PC-9 (cell line): Measurements from ENCODE around the gene RBMS3.

Experiments
- CTCF ChIP-seq: fragments of 200-600 bp; sonication (generic); conservative IDR thresholded peaks from 2 replicates; pipeline ENCODE4 v1.6.1; 2017; ENCODE audit warnings: mixed run types, antibody characterized with exemption, mild to moderate bottlenecking, moderate library complexity
- EZH2 ChIP-seq: fragments of 200-600 bp; sonication (generic); IDR thresholded peaks from 2 replicates; pipeline ENCODE4 v1.8.0; 2017; ENCODE audit warnings: antibody characterized with exemption, low read depth

DNA sequence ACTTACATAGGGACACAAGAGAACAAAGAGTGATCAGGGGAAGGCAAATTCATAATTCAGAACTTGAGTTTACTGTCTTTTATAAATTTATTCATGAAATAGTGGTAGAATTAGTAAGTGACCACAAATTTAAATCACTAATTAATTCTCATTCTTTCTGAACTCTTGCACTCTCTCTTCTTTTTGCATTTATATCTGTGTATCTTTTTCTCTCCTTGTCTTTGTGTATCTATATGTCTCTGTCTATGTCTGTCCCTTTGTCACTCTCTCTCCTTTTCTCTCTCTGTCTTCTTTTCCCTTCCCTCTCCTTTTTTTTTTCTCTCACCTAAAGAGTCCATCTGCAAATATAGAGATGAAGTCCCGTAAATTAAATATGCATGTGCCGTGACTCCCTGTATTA, 31.5 kb downstream of the RBMS3 start:
- TF ChIP-seq CTCF (no peak), EZH2 (no peak)
